H9 (cell line): ENCODE data around the gene LRRFIP2. TPM values are rescaled to one million over a fixed set of nuclear protein-coding genes. Genes with fewer than 3 reads are reported as not detected.

ENCODE experiments used
- DNase-seq: peaks from one replicate; pipeline ENCODE4 v3.0.0-alpha.2; 2017
- H2AFZ ChIP-seq: one replicate; pipeline ENCODE4 v1.6.1; 2013; ENCODE audit warnings: mild to moderate bottlenecking, low read length, control low read depth, moderate library complexity
- H2AK5ac ChIP-seq: 2 replicates; pipeline ENCODE4 v1.6.1; 2013; ENCODE audit warnings: low read length, control low read depth, mixed read lengths; ENCODE audit not compliant: insufficient read length
- H2BK120ac ChIP-seq: one replicate; pipeline ENCODE4 v1.6.1; 2013; ENCODE audit warnings: low read depth, mild to moderate bottlenecking, low read length, control low read depth, inconsistent platforms; ENCODE audit not compliant: poor library complexity, severe bottlenecking
- H2BK12ac ChIP-seq: 2 replicates; pipeline ENCODE4 v1.6.1; 2013; ENCODE audit warnings: low read length, control low read depth, mixed read lengths, low read depth; ENCODE audit not compliant: insufficient read length
- H2BK15ac ChIP-seq: 2 replicates; pipeline ENCODE4 v1.6.1; 2013; ENCODE audit warnings: low read depth, low read length, control low read depth
- H2BK20ac ChIP-seq: one replicate; pipeline ENCODE4 v1.6.1; 2013; ENCODE audit warnings: low read depth, mild to moderate bottlenecking, low read length, control low read depth, inconsistent platforms; ENCODE audit not compliant: poor library complexity, severe bottlenecking
- H2BK5ac ChIP-seq: 2 replicates; pipeline ENCODE4 v1.6.1; 2013; ENCODE audit warnings: low read length, control low read depth, mixed read lengths; ENCODE audit not compliant: insufficient read length
- H3K14ac ChIP-seq: 2 replicates; pipeline ENCODE4 v1.6.1; 2013; ENCODE audit warnings: low read length, control low read depth; ENCODE audit not compliant: insufficient read depth
- H3K18ac ChIP-seq: 2 replicates; pipeline ENCODE4 v1.6.1; 2013; ENCODE audit warnings: low read depth, mild to moderate bottlenecking, mixed read lengths, low read length, control low read depth; ENCODE audit not compliant: insufficient read length
- H3K23ac ChIP-seq: 2 replicates; pipeline ENCODE4 v1.6.1; 2013; ENCODE audit warnings: low read length, control low read depth, mixed read lengths, low read depth; ENCODE audit not compliant: insufficient read length
- H3K23me2 ChIP-seq: 2 replicates; pipeline ENCODE4 v1.6.1; 2013; ENCODE audit warnings: low read depth, mild to moderate bottlenecking, mixed read lengths, low read length, control low read depth; ENCODE audit not compliant: insufficient read length, poor library complexity, severe bottlenecking
- H3K27ac ChIP-seq: 2 replicates; pipeline ENCODE4 v1.5.1; 2013; ENCODE audit warnings: low read length, control low read depth, mixed read lengths, low read depth; ENCODE audit not compliant: insufficient read length
- H3K27me3 ChIP-seq: 2 replicates; pipeline ENCODE4 v1.6.1; 2013; ENCODE audit warnings: low read length, control low read depth, inconsistent platforms; ENCODE audit not compliant: insufficient read depth
- H3K4ac ChIP-seq: 2 replicates; pipeline ENCODE4 v1.6.1; 2013; ENCODE audit warnings: low read depth, mild to moderate bottlenecking, control low read depth, inconsistent platforms, low read length, moderate library complexity
- H3K4me1 ChIP-seq: 2 replicates; pipeline ENCODE4 v1.6.1; 2013; ENCODE audit warnings: low read length, control low read depth, inconsistent platforms; ENCODE audit not compliant: insufficient read depth
- H3K4me2 ChIP-seq: 2 replicates; pipeline ENCODE4 v1.6.1; 2013; ENCODE audit warnings: low read length, control low read depth, mixed read lengths; ENCODE audit not compliant: insufficient read length, insufficient read depth
- H3K56ac ChIP-seq: 2 replicates; pipeline ENCODE4 v1.6.1; 2013; ENCODE audit warnings: low read depth, mild to moderate bottlenecking, mixed read lengths, low read length, control low read depth; ENCODE audit not compliant: insufficient read length
- H3K79me1 ChIP-seq: 2 replicates; pipeline ENCODE4 v1.6.1; 2013; ENCODE audit warnings: low read depth, mild to moderate bottlenecking, moderate library complexity, low read length, control low read depth, inconsistent platforms; ENCODE audit not compliant: insufficient read depth, poor library complexity, severe bottlenecking
- H3K79me2 ChIP-seq: 2 replicates; pipeline ENCODE4 v1.6.1; 2013; ENCODE audit warnings: low read length, control low read depth, inconsistent platforms; ENCODE audit not compliant: insufficient read depth
- H3K9ac ChIP-seq: 2 replicates; pipeline ENCODE4 v1.6.1; 2013; ENCODE audit warnings: low read length, control low read depth, mixed read lengths; ENCODE audit not compliant: insufficient read length; ENCODE audit errors: extremely low read depth
- H3K9me3 ChIP-seq: one replicate; pipeline ENCODE4 v1.6.1; 2013; ENCODE audit warnings: low read depth, low read length, inconsistent platforms; ENCODE audit not compliant: control insufficient read depth
- H3T11ph ChIP-seq: one replicate; pipeline ENCODE4 v1.6.1; 2013; ENCODE audit warnings: mild to moderate bottlenecking, low read length, control low read depth, inconsistent platforms
- H4K20me1 ChIP-seq: one replicate; pipeline ENCODE4 v1.6.1; 2013; ENCODE audit not compliant: control insufficient read depth, insufficient read length, insufficient read depth
- H4K5ac ChIP-seq: 2 replicates; pipeline ENCODE4 v1.6.1; 2013; ENCODE audit warnings: low read depth, mild to moderate bottlenecking, mixed read lengths, low read length, control low read depth; ENCODE audit not compliant: insufficient read length
- H4K8ac ChIP-seq: replicated peaks from 2 replicates; pipeline ENCODE4 v1.6.1; 2013; ENCODE audit warnings: low read length, control low read depth, mixed read lengths, low read depth; ENCODE audit not compliant: insufficient read length
- H4K91ac ChIP-seq: 2 replicates; pipeline ENCODE4 v1.6.1; 2013; ENCODE audit warnings: low read depth, mild to moderate bottlenecking, moderate library complexity, mixed read lengths, low read length, control low read depth; ENCODE audit not compliant: insufficient read length
- H3K27ac Mint-ChIP-seq, 3 experiments: 2 replicates in 2 of 3; 3 replicates in 1 of 3; pipeline ENCODE4 v1.8.0; 2020 to 2021; ENCODE audit warnings: mixed read lengths in 3 of 3, mild to moderate bottlenecking in 1 of 3, moderate library complexity in 1 of 3
- H3K27me3 Mint-ChIP-seq: 2 replicates; pipeline ENCODE4 v1.8.0; 2021; ENCODE audit warnings: low read depth, mild to moderate bottlenecking, moderate library complexity, mixed read lengths
- H3K36me3 Mint-ChIP-seq, 3 experiments: 2 replicates in 2 of 3; 3 replicates in 1 of 3; pipeline ENCODE4 v1.8.0; 2020 to 2021; ENCODE audit warnings: low read depth in 3 of 3, mixed read lengths in 3 of 3; ENCODE audit not compliant: insufficient read depth in 1 of 3
- H3K4me1 Mint-ChIP-seq, 2 experiments: 2 replicates each; pipeline ENCODE4 v1.8.0; 2020; ENCODE audit warnings: mixed read lengths in 2 of 2
- H3K4me3 Mint-ChIP-seq, 2 experiments: 2 replicates in 1 of 2; 3 replicates in 1 of 2; pipeline ENCODE4 v1.8.0; 2020 to 2021; ENCODE audit warnings: mild to moderate bottlenecking in 2 of 2, mixed read lengths in 2 of 2, moderate library complexity in 1 of 2
- H3K9me3 Mint-ChIP-seq, 2 experiments: 2 replicates in 1 of 2; 3 replicates in 1 of 2; pipeline ENCODE4 v1.8.0; 2020; ENCODE audit warnings: mild to moderate bottlenecking in 2 of 2, mixed read lengths in 2 of 2, moderate library complexity in 1 of 2
- WGBS: extraction: QIAGEN DNeasy Blood & Tissue Kit; methylation state at CpG from one replicate; pipeline ENCODE4 v1.1.7; 2013; ENCODE audit warnings: missing lambda C conversion rate, low lambda C conversion rate, mixed read lengths; ENCODE audit not compliant: insufficient read length; ENCODE audit errors: extremely low coverage; 5-methylcytosine and 5-hydroxymethylcytosine counted together
- total RNA-seq: library from RNA; stranded (reverse); gene quantifications from 2 replicates; pipeline ENCODE4 v1.2.1, GENCODE V29; 2021
- TF ChIP-seq, protein P1 (sequence below): fragments of 200-600 bp; sonication (generic); conservative IDR thresholded peaks from 3 replicates; pipeline ENCODE4 v1.8.0; 2021; ENCODE audit warnings: antibody characterized with exemption, mild to moderate bottlenecking

LRRFIP2 gene
- total RNA-seq, 1 experiment from 2014 or later, result 30.7 TPM

DNA sequence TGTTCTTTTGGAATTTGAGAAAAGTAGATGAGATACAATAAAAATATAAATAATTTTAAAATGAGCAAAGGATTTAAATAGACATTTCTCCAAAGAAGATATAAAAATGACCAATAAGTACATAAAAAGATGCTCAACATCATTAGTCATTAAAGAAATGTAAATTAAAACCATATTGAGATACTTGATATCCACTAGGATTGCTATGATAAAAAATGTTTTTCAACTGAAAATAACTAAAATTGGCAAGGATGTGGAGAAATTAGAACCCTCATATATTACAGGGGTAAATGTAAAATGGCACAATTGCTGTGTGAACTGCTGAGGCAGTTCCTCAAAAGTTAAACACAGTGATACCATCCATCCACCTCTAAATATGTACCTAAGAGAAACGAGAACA lies 38.8 kb downstream of the LRRFIP2 start:
- Histone ChIP-seq H2BK20ac (no peak overlapping the region), H3K23ac (no peak overlapping the region), H4K8ac (no peak overlapping the region), H3K9me3 (no peaks in the 10 kb centered on the region), H3K4me1 (peaks cover 3% of the 10 kb centered on the region; the same call in 1 of the 2 replicates), H3K9ac (no peak overlapping the region), H4K20me1 (no peaks in the 10 kb centered on the region), H3K27me3 (no peaks in the 10 kb centered on the region), H2BK5ac (no peak overlapping the region), H2AFZ (no peak overlapping the region), H2BK12ac (no peak overlapping the region), H3K4ac (no peak overlapping the region), H3K27ac (no peak overlapping the region), H3T11ph (no peak overlapping the region), H2BK15ac (no peak overlapping the region), H2BK120ac (no peak overlapping the region), H2AK5ac (no peak overlapping the region), H3K14ac (no peak overlapping the region), H3K4me2 (no peak overlapping the region), H4K5ac (no peak overlapping the region), H3K18ac (no peak overlapping the region), H3K23me2 (no peaks in the 10 kb centered on the region), H3K79me2 (no peaks in the 10 kb centered on the region), H4K91ac (no peak overlapping the region), H3K56ac (no peak overlapping the region), H3K79me1 (peaks cover 3% of the 10 kb centered on the region)
- H3K4me1 Mint-ChIP-seq, result peaks cover 5 to 10% of the 10 kb centered on the region in 2 experiments
- no CpG with 5 or more reads among the region's 1 CpG for WGBS
- H3K27me3 Mint-ChIP-seq, result no peaks in the 10 kb centered on the region
- H3K4me3 Mint-ChIP-seq, result no peak overlapping the region
- H3K27ac Mint-ChIP-seq, result no peak overlapping the region
- DNase-seq, result no peak
- no peaks in the 10 kb centered on the region for H3K36me3 Mint-ChIP-seq
- TF ChIP-seq, protein P1, sequence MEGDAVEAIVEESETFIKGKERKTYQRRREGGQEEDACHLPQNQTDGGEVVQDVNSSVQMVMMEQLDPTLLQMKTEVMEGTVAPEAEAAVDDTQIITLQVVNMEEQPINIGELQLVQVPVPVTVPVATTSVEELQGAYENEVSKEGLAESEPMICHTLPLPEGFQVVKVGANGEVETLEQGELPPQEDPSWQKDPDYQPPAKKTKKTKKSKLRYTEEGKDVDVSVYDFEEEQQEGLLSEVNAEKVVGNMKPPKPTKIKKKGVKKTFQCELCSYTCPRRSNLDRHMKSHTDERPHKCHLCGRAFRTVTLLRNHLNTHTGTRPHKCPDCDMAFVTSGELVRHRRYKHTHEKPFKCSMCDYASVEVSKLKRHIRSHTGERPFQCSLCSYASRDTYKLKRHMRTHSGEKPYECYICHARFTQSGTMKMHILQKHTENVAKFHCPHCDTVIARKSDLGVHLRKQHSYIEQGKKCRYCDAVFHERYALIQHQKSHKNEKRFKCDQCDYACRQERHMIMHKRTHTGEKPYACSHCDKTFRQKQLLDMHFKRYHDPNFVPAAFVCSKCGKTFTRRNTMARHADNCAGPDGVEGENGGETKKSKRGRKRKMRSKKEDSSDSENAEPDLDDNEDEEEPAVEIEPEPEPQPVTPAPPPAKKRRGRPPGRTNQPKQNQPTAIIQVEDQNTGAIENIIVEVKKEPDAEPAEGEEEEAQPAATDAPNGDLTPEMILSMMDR, result no peak
- H3K9me3 Mint-ChIP-seq, result no peaks in the 10 kb centered on the region
